Activated naive CD8-positive, alpha-beta T cell treated with anti-CD3 and anti-CD28 coated beads, Interleukin-2, amount 10 ng/mL, durations not matched to agents 7 days and 5 days (primary cell): ENCODE data around the gene CARNS1. TPM values are rescaled to one million over a fixed set of nuclear protein-coding genes. Genes with fewer than 3 reads are reported as not detected.

Experiments used
- ATAC-seq: fragments of 150-1000 bp; cut with Tn5 transposase; one replicate; pipeline ENCODE4 v1.10.0; 2021; ENCODE audit warnings: low read depth, moderate library complexity
- POLR2A ChIA-PET: fragments of 350-600 bp; sonication (Branson Sonifier 250); formaldehyde crosslinking; loops from one replicate; lab custom pipeline; 2021; ENCODE audit warnings: antibody characterized with exemption; lab: Charles Lee
- DNase-seq: peaks from one replicate; pipeline ENCODE4 v3.0.0; 2021
- H3K27ac Mint-ChIP-seq: one replicate; pipeline ENCODE4 v1.8.0; 2022; ENCODE audit warnings: mild to moderate bottlenecking, mixed read lengths
- H3K27me3 Mint-ChIP-seq: one replicate; pipeline ENCODE4 v1.8.0; 2022; ENCODE audit warnings: mild to moderate bottlenecking, moderate library complexity, mixed read lengths
- H3K36me3 Mint-ChIP-seq: one replicate; pipeline ENCODE4 v1.8.0; 2021; ENCODE audit warnings: mild to moderate bottlenecking, mixed read lengths
- H3K4me1 Mint-ChIP-seq: one replicate; pipeline ENCODE4 v1.8.0; 2021; ENCODE audit warnings: mixed read lengths
- H3K4me3 Mint-ChIP-seq: one replicate; pipeline ENCODE4 v1.8.0; 2022; ENCODE audit warnings: mild to moderate bottlenecking, moderate library complexity, mixed read lengths
- H3K9me3 Mint-ChIP-seq: one replicate; pipeline ENCODE4 v1.8.0; 2021; ENCODE audit warnings: mixed read lengths
- total RNA-seq, 2 experiments: library from RNA; stranded (reverse); gene quantifications; one replicate each; pipeline ENCODE4 v1.2.3, GENCODE V29; 2021

CARNS1 gene
- total RNA-seq, 2 experiments from 2014 or later: 5.5 to 5.6 TPM

- Mint-ChIP-seq H3K27ac (no peak overlapping the region), H3K9me3 (no peaks in the 10 kb centered on the region), H3K4me1 (peaks cover 47% of the 10 kb centered on the region), H3K4me3 (no peak overlapping the region), H3K36me3 (no peaks in the 10 kb centered on the region), H3K27me3 (peaks cover 61% of the 10 kb centered on the region)
- no peak for ATAC-seq
- no peak for DNase-seq
- POLR2A ChIA-PET: interaction anchor here (0.6 to 5.6 kb wide), 5 partner anchors 8 to 315 kb away, joined by 3 to 42 read pairs (median 4); partner anchors contain the start of genes POLD4 and TBC1D10C
Observed at GRCh38 chr11:67372321-67372992, 43.0 kb upstream of the CARNS1 start.

DNA sequence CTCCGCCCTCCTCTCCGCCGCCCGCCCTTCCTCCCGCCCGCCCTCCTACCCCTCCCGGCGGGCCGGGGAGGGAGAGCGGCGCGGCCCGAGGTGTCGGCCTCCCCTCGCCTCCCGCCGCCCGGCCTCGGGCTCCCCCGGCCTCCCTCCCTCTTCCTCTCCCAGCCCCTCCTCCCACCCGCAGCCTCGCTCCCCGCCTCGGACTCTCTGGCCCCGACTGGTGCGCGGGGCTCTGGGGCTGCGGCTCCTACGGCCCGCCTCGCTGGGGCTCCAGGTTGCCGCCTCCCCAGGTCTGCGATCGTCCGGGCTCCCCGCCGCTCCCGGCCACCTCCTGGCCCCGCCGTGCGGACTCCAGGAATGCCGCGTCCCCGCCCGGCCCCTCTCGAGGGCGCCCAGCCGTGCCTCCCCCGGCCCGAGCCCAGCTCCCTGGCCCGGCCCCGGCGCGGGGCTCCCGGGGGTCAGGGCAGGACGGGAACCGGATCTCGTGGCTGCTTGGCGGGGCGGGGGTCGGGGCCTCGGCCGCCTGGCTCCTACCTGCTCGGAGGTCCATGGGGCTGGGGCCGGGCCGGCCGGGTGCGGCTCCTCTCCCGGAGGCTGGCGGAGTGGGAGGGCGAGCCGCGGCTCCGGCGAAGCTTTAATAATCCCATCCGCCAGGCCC is 42.4 kb upstream of the CARNS1 start, which contains the start of gene CLCF1:
TSS of gene CLCF1 (minus strand) at position 606 of the 655 bp plus-strand sequence. CDS start at position 547, 59 bp downstream.
- no peaks in the 10 kb centered on the region for H3K9me3 Mint-ChIP-seq
- DNase-seq (peak; percentile 66), ATAC-seq (peak; percentile 37)
- H3K27ac Mint-ChIP-seq: peak within 1 kb of the TSS; percentile 79
- H3K36me3 Mint-ChIP-seq: no peaks in the 10 kb centered on the region
- peaks cover 43% of the 10 kb centered on the region for H3K4me1 Mint-ChIP-seq
- POLR2A ChIA-PET: interaction anchor here (0.6 to 5.6 kb wide), 11 partner anchors 9 to 316 kb away, joined by 3 to 42 read pairs (median 4); partner anchors contain the start of genes POLD4 and TBC1D10C
- peak within 1 kb of the TSS; percentile 86 for H3K4me3 Mint-ChIP-seq
- H3K27me3 Mint-ChIP-seq: peaks cover 60% of the 10 kb centered on the region

DNA sequence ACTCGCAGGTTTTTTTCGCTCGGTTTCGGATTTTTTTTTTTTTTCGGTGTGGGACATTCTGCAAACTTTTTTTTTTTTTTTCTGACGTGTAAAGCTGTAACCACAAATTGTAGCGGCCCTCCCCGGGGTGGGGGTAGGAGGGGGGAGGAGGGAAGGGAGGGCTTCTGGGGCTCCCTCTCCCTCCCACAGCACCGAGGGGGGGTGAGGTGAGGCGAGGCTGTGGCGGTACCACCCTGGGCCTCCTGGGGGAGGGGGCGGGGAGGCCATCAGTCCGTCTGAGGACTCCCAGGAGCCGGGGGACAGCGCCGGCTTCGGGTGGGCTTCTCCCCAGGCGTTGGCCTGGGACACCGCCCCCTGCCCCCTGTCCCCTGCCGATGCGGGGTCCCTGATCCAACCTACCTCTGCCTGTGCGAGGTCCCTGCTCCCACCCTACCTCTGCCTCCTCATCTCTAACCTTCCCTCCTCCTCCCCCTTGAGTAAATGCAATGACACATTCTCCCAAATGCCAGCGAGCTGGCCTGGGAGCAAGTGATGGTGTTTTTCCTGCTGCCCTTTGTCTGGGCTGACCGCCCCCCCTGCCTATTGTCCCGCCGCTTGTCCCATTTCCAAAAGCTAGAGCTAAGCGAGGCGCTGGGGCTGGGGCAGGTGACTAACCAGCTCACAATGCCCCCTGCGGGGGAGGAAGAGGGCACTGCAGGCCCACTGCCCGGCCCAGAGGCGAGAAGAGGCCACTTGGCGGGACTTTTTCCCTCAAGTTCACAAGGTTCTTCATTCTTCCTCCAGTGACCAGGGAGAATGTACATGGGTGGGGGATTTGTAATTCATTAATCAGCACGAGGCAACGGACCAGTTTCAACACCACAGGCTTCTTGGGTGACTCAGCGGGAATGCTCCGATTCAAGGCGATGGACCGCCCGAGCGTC is 41.6 kb upstream of the CARNS1 start:
- Mint-ChIP-seq H3K27ac (peak overlapping the region; percentile 79), H3K36me3 (no peaks in the 10 kb centered on the region), H3K4me3 (peak overlapping the region; percentile 86), H3K4me1 (peaks cover 35% of the 10 kb centered on the region), H3K27me3 (peaks cover 58% of the 10 kb centered on the region), H3K9me3 (no peaks in the 10 kb centered on the region)
- DNase-seq (no peak), ATAC-seq (peak; percentile 45)
- POLR2A ChIA-PET: interaction anchor here (0.6 to 5.6 kb wide), 9 partner anchors 17 to 1452 kb away, joined by 3 to 42 read pairs (median 4); partner anchors contain the start of genes POLD4 and RAD9A

- ATAC-seq (no peak), DNase-seq (no peak)
- H3K36me3 Mint-ChIP-seq: no peaks in the 10 kb centered on the region
- no peak overlapping the region for H3K27ac Mint-ChIP-seq
- peaks cover 30% of the 10 kb centered on the region for H3K4me1 Mint-ChIP-seq
- peak overlapping the region; percentile 85 for H3K4me3 Mint-ChIP-seq
- H3K9me3 Mint-ChIP-seq: no peaks in the 10 kb centered on the region
- POLR2A ChIA-PET: interaction anchor here (0.6 to 5.6 kb wide), 5 partner anchors 12 to 1453 kb away, joined by 4 to 42 read pairs (median 4); partner anchors contain the start of genes POLD4 and RAD9A
- H3K27me3 Mint-ChIP-seq: peaks cover 53% of the 10 kb centered on the region
Observed at GRCh38 chr11:67374571-67375281, 40.8 kb upstream of the CARNS1 start.

GRCh38 chr11:67375320-67376055 is 40.0 kb upstream of the CARNS1 start:
- ATAC-seq (no peak), DNase-seq (no peak)
- Mint-ChIP-seq H3K9me3 (no peaks in the 10 kb centered on the region), H3K27ac (no peak overlapping the region), H3K4me3 (no peak overlapping the region), H3K27me3 (peaks cover 48% of the 10 kb centered on the region), H3K36me3 (no peaks in the 10 kb centered on the region), H3K4me1 (peaks cover 27% of the 10 kb centered on the region)
- POLR2A ChIA-PET: interaction anchor here (1.2 to 2.6 kb wide), 4 partner anchors 10 to 23 kb away, joined by 3 to 13 read pairs (median 5); partner anchors contain the start of genes POLD4 and RAD9A

DNA sequence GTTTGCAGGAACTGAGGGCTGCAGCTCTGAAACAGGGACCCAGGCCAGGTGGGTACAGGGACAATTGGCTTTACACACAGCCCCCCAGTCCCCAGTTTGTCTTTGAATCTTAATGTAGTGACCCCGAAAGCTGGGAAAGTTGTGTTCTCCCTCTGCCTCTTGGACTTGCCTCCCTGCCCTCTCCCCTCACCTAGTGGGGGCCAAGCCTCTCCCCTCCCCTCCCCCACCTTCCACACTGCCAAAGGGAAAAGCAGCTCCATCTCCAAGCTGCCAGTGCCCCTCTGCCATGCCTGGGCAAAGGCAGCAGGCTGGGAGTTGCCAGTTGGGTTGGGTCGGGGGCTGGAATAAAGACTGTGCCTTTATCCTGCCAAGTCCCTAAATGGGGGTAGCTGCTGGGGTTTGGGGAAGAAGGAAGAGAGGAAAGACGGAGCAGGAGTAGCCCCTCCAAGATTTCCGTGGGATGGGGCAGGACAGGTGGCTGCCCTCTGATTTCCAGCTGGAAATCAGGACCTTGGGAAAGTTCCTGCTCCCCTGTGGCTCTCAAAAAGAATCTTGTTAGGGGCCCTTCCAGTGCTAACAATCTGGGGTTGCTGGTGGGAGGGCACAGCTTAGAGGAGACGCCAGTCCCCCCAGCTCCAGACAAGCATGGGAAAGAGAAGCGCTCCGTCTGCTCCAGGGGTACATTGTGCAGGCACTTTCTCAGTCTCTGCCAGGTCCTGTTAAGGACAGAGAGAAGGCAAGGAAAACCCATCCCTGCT is 39.2 kb upstream of the CARNS1 start:
- Mint-ChIP-seq H3K9me3 (no peaks in the 10 kb centered on the region), H3K27me3 (peaks cover 40% of the 10 kb centered on the region), H3K27ac (no peak overlapping the region), H3K4me1 (peaks cover 26% of the 10 kb centered on the region), H3K4me3 (no peak overlapping the region), H3K36me3 (no peaks in the 10 kb centered on the region)
- POLR2A ChIA-PET: interaction anchor here (1.3 to 2.6 kb wide), 3 partner anchors 10 to 23 kb away, joined by 3 to 13 read pairs (median 6); partner anchors contain the start of genes POLD4 and RAD9A
- DNase-seq (no peak), ATAC-seq (no peak)

GRCh38 chr11:67376873-67377808 is 38.3 kb upstream of the CARNS1 start:
- no peak for ATAC-seq
- Mint-ChIP-seq H3K9me3 (no peaks in the 10 kb centered on the region), H3K27me3 (peaks cover 33% of the 10 kb centered on the region), H3K4me1 (peaks cover 20% of the 10 kb centered on the region), H3K4me3 (no peak overlapping the region), H3K36me3 (no peaks in the 10 kb centered on the region), H3K27ac (no peak overlapping the region)
- POLR2A ChIA-PET: interaction anchor here (1.7 to 2.6 kb wide), 2 partner anchors 9 to 24 kb away, joined by 6 to 13 read pairs; partner anchors contain the start of gene POLD4
- no peak for DNase-seq

GRCh38 chr11:67378544-67378943 is 36.9 kb upstream of the CARNS1 start:
- H3K27me3 Mint-ChIP-seq: peaks cover 33% of the 10 kb centered on the region
- no peaks in the 10 kb centered on the region for H3K9me3 Mint-ChIP-seq
- ATAC-seq: no peak
- H3K4me3 Mint-ChIP-seq: no peak overlapping the region
- no peaks in the 10 kb centered on the region for H3K36me3 Mint-ChIP-seq
- H3K27ac Mint-ChIP-seq: peak overlapping the region; percentile 46
- DNase-seq: no peak
- POLR2A ChIA-PET: interaction anchor here (4.7 kb wide), 1 partner anchor 25 kb away, joined by 28 read pairs; the partner anchor contains the start of gene POLD4
- peaks cover 21% of the 10 kb centered on the region for H3K4me1 Mint-ChIP-seq

GRCh38 chr11:67379061-67380058 is 36.1 kb upstream of the CARNS1 start:
- Mint-ChIP-seq H3K36me3 (no peaks in the 10 kb centered on the region), H3K9me3 (no peaks in the 10 kb centered on the region), H3K27ac (no peak overlapping the region), H3K4me3 (no peak overlapping the region), H3K27me3 (peaks cover 27% of the 10 kb centered on the region), H3K4me1 (peaks cover 15% of the 10 kb centered on the region)
- POLR2A ChIA-PET: interaction anchor here (0.8 to 4.7 kb wide), 2 partner anchors 26 to 29 kb away, joined by 3 to 28 read pairs; partner anchors contain the start of gene POLD4
- ATAC-seq: no peak
- no peak for DNase-seq
